Measurements from ENCODE around the gene NUP153. TPM values are rescaled to one million over a fixed set of nuclear protein-coding genes. Genes with fewer than 3 reads are reported as not detected.

The NUP153 gene
- polyA plus RNA-seq, 1 of the 3 experiments (the other 2 are of a cell fraction), result 10.5 TPM

DNA sequence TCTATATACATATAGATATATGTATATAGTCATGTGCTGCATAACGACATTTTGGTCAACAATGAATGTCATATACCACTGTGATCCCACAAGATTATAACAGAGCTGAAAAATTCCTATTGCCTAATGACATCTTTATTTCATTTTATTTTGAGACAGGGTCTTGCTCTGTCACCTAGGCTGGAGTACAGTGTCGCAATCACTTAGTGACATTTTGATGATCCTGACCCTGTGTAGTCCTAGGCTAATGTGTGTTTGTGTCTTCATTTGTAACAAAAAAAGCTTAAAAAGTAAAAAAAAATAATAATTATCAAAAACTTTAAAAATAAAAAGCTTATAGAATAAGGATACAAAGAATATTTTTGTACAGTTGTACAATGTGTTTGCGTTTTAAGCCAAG, 110.6 kb downstream of the NUP153 start:
- CTCF ChIA-PET, result interaction anchor here (0.6 to 2.6 kb wide), 2 partner anchors 12 kb away, joined by 3 to 10 read pairs; no protein-coding TSS in a partner anchor

More for the DNA sequence above, 110.6 kb downstream of the NUP153 start:
- H3K27ac ChIP-seq (ENCODE audit: low read depth in 2 of 2, low read length in 1 of 2), result no peak overlapping the region
- peaks cover 0 to 3% of the 10 kb centered on the region in 2 experiments; a peak in 2 of 4 replicates for H3K4me1 ChIP-seq (ENCODE audit: control insufficient read depth in 1 of 2, insufficient read depth in 2 of 2, low read depth in 1 of 2, low read length in 1 of 2)
- no peak overlapping the region for H3K9ac ChIP-seq
- TF ChIP-seq NFIC (IDR thresholded peaks at IDR 0.05; ENCODE audit: borderline replicate concordance) (no peak), EP300 (IDR thresholded peaks at IDR 0.05; ENCODE audit: borderline replicate concordance in 1 of 2, low read depth in 1 of 2, low read length in 1 of 2) (no peak), YY1 (IDR thresholded peaks at IDR 0.05; ENCODE audit: low read depth) (no peak), MXI1 (IDR thresholded peaks at IDR 0.05; ENCODE audit: low read depth, low read length) (no peak), POLR2AphosphoS5 (IDR thresholded peaks at IDR 0.05; ENCODE audit: low read depth, low read length) (no peak), GABPA (IDR thresholded peaks at IDR 0.05; ENCODE audit: low read depth) (no peak), FOXM1 (IDR thresholded peaks at IDR 0.05; ENCODE audit: low read depth) (no peak), TEAD4 (IDR thresholded peaks at IDR 0.05; ENCODE audit: borderline replicate concordance, insufficient read depth) (no peak), CHD2 (IDR thresholded peaks at IDR 0.05; ENCODE audit: low read length, partially characterized antibody) (no peak), TAF1 (IDR thresholded peaks at IDR 0.05; ENCODE audit: borderline replicate concordance, low read depth, low read length) (no peak), NRF1 (IDR thresholded peaks at IDR 0.05; ENCODE audit: low read depth, low read length) (no peak)
- TF ChIP-seq, protein P1, sequence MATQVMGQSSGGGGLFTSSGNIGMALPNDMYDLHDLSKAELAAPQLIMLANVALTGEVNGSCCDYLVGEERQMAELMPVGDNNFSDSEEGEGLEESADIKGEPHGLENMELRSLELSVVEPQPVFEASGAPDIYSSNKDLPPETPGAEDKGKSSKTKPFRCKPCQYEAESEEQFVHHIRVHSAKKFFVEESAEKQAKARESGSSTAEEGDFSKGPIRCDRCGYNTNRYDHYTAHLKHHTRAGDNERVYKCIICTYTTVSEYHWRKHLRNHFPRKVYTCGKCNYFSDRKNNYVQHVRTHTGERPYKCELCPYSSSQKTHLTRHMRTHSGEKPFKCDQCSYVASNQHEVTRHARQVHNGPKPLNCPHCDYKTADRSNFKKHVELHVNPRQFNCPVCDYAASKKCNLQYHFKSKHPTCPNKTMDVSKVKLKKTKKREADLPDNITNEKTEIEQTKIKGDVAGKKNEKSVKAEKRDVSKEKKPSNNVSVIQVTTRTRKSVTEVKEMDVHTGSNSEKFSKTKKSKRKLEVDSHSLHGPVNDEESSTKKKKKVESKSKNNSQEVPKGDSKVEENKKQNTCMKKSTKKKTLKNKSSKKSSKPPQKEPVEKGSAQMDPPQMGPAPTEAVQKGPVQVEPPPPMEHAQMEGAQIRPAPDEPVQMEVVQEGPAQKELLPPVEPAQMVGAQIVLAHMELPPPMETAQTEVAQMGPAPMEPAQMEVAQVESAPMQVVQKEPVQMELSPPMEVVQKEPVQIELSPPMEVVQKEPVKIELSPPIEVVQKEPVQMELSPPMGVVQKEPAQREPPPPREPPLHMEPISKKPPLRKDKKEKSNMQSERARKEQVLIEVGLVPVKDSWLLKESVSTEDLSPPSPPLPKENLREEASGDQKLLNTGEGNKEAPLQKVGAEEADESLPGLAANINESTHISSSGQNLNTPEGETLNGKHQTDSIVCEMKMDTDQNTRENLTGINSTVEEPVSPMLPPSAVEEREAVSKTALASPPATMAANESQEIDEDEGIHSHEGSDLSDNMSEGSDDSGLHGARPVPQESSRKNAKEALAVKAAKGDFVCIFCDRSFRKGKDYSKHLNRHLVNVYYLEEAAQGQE (IDR thresholded peaks at IDR 0.05; ENCODE audit: low read depth, low read length), result no peak
- TF ChIP-seq, protein P2, sequence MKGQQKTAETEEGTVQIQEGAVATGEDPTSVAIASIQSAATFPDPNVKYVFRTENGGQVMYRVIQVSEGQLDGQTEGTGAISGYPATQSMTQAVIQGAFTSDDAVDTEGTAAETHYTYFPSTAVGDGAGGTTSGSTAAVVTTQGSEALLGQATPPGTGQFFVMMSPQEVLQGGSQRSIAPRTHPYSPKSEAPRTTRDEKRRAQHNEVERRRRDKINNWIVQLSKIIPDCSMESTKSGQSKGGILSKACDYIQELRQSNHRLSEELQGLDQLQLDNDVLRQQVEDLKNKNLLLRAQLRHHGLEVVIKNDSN (IDR thresholded peaks at IDR 0.05; ENCODE audit: borderline replicate concordance, low read depth), result no peak
- TF ChIP-seq, protein P3, sequence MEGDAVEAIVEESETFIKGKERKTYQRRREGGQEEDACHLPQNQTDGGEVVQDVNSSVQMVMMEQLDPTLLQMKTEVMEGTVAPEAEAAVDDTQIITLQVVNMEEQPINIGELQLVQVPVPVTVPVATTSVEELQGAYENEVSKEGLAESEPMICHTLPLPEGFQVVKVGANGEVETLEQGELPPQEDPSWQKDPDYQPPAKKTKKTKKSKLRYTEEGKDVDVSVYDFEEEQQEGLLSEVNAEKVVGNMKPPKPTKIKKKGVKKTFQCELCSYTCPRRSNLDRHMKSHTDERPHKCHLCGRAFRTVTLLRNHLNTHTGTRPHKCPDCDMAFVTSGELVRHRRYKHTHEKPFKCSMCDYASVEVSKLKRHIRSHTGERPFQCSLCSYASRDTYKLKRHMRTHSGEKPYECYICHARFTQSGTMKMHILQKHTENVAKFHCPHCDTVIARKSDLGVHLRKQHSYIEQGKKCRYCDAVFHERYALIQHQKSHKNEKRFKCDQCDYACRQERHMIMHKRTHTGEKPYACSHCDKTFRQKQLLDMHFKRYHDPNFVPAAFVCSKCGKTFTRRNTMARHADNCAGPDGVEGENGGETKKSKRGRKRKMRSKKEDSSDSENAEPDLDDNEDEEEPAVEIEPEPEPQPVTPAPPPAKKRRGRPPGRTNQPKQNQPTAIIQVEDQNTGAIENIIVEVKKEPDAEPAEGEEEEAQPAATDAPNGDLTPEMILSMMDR (IDR thresholded peaks at IDR 0.05), result no peak
- TF ChIP-seq, protein P4, sequence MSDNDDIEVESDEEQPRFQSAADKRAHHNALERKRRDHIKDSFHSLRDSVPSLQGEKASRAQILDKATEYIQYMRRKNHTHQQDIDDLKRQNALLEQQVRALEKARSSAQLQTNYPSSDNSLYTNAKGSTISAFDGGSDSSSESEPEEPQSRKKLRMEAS (IDR thresholded peaks at IDR 0.05; ENCODE audit: low read depth), result no peak
- H3K4me3 ChIP-seq (ENCODE audit: low read depth in 2 of 2, low read length in 1 of 2), result no peak overlapping the region
- H3F3A ChIP-seq (replicated peaks; ENCODE audit: insufficient read depth), result no peaks in the 10 kb centered on the region
- WGBS (ENCODE audit: low lambda C conversion rate), result 84% methylated on average over 3 of the region's 3 CpGs
- POLR2A ChIA-PET, result no interaction called here
- no peaks in the 10 kb centered on the region for H3K36me3 ChIP-seq (replicated peaks in 1 of 2; ENCODE audit: control insufficient read depth in 1 of 2, insufficient read depth in 2 of 2, low read length in 1 of 2)
- peaks cover 6% of the 10 kb centered on the region; the same call in 1 of the 2 replicates for H3K79me2 ChIP-seq (ENCODE audit: insufficient read depth)
- H3K27me3 ChIP-seq (ENCODE audit: insufficient read depth), result no peaks in the 10 kb centered on the region
- H3K9me3 ChIP-seq, result no peaks in the 10 kb centered on the region
- H2AFZ ChIP-seq (ENCODE audit: low read depth), result no peak overlapping the region
- no peaks in the 10 kb centered on the region for H4K20me1 ChIP-seq (ENCODE audit: insufficient read depth)
- H3K9me2 ChIP-seq, result no peaks in the 10 kb centered on the region
- H3K4me2 ChIP-seq, result no peak overlapping the region
- DNase-seq, result no peak

Data from SK-N-SH (cell line).